Lung (tissue), 12 donors: ENCODE data around the gene FADS3. TPM values are rescaled to one million over a fixed set of nuclear protein-coding genes. Genes with fewer than 3 reads are reported as not detected.
A peak's percentile ranks its signal among the peaks of the same experiment; 100 is the strongest.

Source experiments
- ATAC-seq: fragments of 200-7000 bp; cut with Tn5 transposase; one replicate; pipeline ENCODE4 v1.9.1; 2020; ENCODE audit warnings: moderate number of reproducible peaks; ENCODE audit not compliant: insufficient read depth, low FRiP score
- DNase-seq, 3 donors: peaks; one replicate each; pipeline ENCODE4 v3.0.0-alpha.2; 2013 to 2017
- H3K27ac ChIP-seq, 2 donors: one replicate each; pipeline ENCODE4 v1.5.1; 2013; ENCODE audit warnings: mild to moderate bottlenecking in 2 of 2, moderate library complexity in 2 of 2, control low read depth in 1 of 2, inconsistent platforms in 1 of 2, low read depth in 1 of 2, low read length in 1 of 2
- H3K27me3 ChIP-seq, 3 donors: one replicate each; pipeline ENCODE4 v1.5.1; 2013; ENCODE audit warnings: low read length in 2 of 3; ENCODE audit not compliant: control insufficient read depth in 3 of 3, insufficient read depth in 3 of 3
- H3K36me3 ChIP-seq, 4 donors: one replicate each; pipeline ENCODE4 v1.5.1; 2013; ENCODE audit warnings: low read length in 4 of 4, mild to moderate bottlenecking in 1 of 4, moderate library complexity in 1 of 4; ENCODE audit not compliant: control insufficient read depth in 4 of 4, insufficient read depth in 4 of 4
- H3K4me1 ChIP-seq, 5 donors: one replicate each; pipeline ENCODE4 v1.5.1; 2013; ENCODE audit warnings: low read length in 5 of 5, mild to moderate bottlenecking in 2 of 5, moderate library complexity in 1 of 5; ENCODE audit not compliant: control insufficient read depth in 5 of 5, insufficient read depth in 5 of 5
- H3K4me3 ChIP-seq: one replicate; pipeline ENCODE4 v1.5.1; 2013; ENCODE audit warnings: mild to moderate bottlenecking, control low read depth, moderate library complexity
- H3K9ac ChIP-seq, 2 donors: one replicate each; pipeline ENCODE4 v1.5.1; 2013; ENCODE audit warnings: low read length in 2 of 2, control low read depth in 1 of 2; ENCODE audit not compliant: insufficient read depth in 1 of 2
- H3K9me3 ChIP-seq, 4 donors: one replicate each; pipeline ENCODE4 v1.5.1; 2013; ENCODE audit warnings: low read length in 3 of 4, mild to moderate bottlenecking in 1 of 4, moderate library complexity in 1 of 4; ENCODE audit not compliant: control insufficient read depth in 4 of 4, insufficient read depth in 3 of 4
- WGBS, 2 donors: extraction: QIAGEN DNeasy Blood & Tissue Kit; methylation state at CpG; one replicate each; pipeline ENCODE4 v1.1.7; 2013; 5-methylcytosine and 5-hydroxymethylcytosine counted together
- polyA plus RNA-seq, 2 donors: library from polyadenylated mRNA; stranded (reverse); fragments of 200-250 nt; gene quantifications; one replicate each; pipeline ENCODE4 v1.2.1, GENCODE V29; 2013
- total RNA-seq, 2 donors: library from RNA; depleted of rRNA in 1 of 2; stranded (reverse); fragments of >200 nt in 1 of 2; gene quantifications; one replicate each; pipeline ENCODE4 v1.2.1, GENCODE V29; 2014 to 2021
- TF ChIP-seq, protein P1 (sequence below): IDR thresholded peaks from 2 replicates; pipeline ENCODE4 v1.5.1; 2012; ENCODE audit warnings: mild to moderate bottlenecking; ENCODE audit errors: control extremely low read depth, extremely low read depth
- donor health status: control.
- donor health status: control.
- donor health status: Bipolar disorder and iron deficiency.
- donor health status: healthy.
- donor health status: DM: yes; HTN: yes; CAD: no.

Gene FADS3
- total and polyA plus RNA-seq, 4 donors = 12.3 to 64.8 (median 54.5) TPM

DNA sequence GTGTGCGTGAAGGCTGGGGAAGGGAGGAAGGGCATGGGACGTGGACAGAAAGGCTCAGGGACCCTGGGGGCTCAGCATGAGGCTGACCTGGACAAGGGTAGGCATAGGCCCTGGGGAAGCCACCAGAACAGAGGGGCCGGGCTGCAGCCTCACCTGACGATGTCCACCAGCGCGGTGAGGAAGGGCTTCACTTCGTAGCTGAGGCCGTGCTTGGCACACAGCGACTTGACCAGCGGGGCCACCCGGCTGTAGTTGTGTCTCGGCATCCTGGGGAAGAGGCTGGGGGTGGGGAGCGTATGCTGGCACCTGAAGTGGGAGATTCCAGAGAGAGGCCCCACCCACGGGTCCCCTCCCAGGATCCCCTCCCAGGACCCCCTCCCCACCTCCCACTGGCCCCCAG is 15.6 kb downstream of the FADS3 start:
- TF ChIP-seq, protein P1, sequence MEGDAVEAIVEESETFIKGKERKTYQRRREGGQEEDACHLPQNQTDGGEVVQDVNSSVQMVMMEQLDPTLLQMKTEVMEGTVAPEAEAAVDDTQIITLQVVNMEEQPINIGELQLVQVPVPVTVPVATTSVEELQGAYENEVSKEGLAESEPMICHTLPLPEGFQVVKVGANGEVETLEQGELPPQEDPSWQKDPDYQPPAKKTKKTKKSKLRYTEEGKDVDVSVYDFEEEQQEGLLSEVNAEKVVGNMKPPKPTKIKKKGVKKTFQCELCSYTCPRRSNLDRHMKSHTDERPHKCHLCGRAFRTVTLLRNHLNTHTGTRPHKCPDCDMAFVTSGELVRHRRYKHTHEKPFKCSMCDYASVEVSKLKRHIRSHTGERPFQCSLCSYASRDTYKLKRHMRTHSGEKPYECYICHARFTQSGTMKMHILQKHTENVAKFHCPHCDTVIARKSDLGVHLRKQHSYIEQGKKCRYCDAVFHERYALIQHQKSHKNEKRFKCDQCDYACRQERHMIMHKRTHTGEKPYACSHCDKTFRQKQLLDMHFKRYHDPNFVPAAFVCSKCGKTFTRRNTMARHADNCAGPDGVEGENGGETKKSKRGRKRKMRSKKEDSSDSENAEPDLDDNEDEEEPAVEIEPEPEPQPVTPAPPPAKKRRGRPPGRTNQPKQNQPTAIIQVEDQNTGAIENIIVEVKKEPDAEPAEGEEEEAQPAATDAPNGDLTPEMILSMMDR = no peak
- Histone ChIP-seq H3K27me3 (no peaks in the 10 kb centered on the region), H3K9ac (no peak overlapping the region), H3K4me1 (peaks cover 0 to 7% (median 0%) of the 10 kb centered on the region in 5 donors), H3K27ac (peak overlapping the region in 1 of 2 donors; percentile 15), H3K9me3 (no peaks in the 10 kb centered on the region), H3K4me3 (no peak overlapping the region), H3K36me3 (peaks cover 0 to 22% (median 5%) of the 10 kb centered on the region in 4 donors)
- ATAC-seq (no peak), DNase-seq (no peak)
- 93 to 97% methylated on average over 14 of the region's 14 CpGs for WGBS, 2 donors

DNA sequence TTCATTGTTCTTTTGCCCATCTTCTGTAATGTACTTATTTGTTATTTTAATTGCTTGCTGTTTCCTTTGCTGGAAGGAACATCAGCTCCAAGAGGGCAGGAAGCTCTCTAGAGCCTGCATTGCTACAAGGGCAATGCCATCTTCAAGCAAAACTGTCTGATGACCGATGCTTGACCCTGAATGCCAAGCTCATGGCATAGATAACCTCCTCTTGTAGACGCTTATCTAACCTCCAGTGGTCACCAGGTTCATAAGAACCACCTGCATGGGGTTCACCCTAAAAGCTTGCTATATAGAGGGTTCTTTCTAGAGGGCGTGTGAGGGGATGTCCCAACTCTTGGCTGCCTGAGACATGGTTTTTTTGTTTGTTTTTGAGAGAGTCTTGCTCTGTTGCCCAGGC is 16.5 kb downstream of the FADS3 start:
- no peak for ATAC-seq
- no peak overlapping the region for H3K9ac ChIP-seq
- H3K4me3 ChIP-seq = no peak overlapping the region
- H3K4me1 ChIP-seq = peaks cover 0 to 7% (median 0%) of the 10 kb centered on the region in 5 donors
- no peak for DNase-seq
- TF ChIP-seq, protein P1 = no peak
- no peaks in the 10 kb centered on the region for H3K9me3 ChIP-seq
- 74 to 75% methylated on average over 3 of the region's 3 CpGs for WGBS, 2 donors
- peak overlapping the region in 1 of 2 donors; percentile 36 for H3K27ac ChIP-seq
- no peaks in the 10 kb centered on the region for H3K27me3 ChIP-seq
- H3K36me3 ChIP-seq = peaks cover 0 to 22% (median 5%) of the 10 kb centered on the region in 4 donors

DNA sequence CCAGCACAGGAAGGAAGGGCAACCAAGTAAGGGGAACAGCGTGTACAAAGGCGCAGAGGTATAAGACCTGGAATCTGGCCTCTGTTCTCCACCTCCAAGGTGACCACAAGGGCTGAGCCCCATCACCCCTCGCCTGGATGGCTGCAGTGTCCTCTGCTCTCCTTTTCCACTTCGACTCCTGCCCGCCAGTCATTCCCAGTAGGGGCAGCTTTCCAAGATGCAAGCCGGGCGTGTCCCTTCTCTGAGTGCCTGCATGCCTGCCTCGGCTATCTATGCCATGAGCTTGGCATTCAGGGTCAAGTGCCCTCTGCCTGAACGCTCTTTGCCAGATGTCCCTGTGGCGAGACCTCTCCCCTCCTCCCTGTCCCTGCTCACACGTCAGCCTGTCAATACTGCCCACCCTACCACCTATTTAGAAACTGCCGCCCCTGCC is 17.0 kb downstream of the FADS3 start:
- Histone ChIP-seq H3K27ac (peak overlapping the region in 1 of 2 donors; percentile 36), H3K9me3 (no peaks in the 10 kb centered on the region), H3K27me3 (no peaks in the 10 kb centered on the region), H3K9ac (no peak overlapping the region), H3K4me3 (no peak overlapping the region), H3K4me1 (peaks cover 0 to 7% (median 0%) of the 10 kb centered on the region in 5 donors), H3K36me3 (peaks cover 0 to 21% (median 4%) of the 10 kb centered on the region in 4 donors)
- WGBS, 2 donors = 70 to 83% methylated on average over 12 of the region's 12 CpGs
- no peak for DNase-seq
- no peak for ATAC-seq
- TF ChIP-seq, protein P1 = no peak
